ENCODE measurements around the gene GUCY1A1. TPM values are rescaled to one million over a fixed set of nuclear protein-coding genes. Genes with fewer than 3 reads are reported as not detected.

GUCY1A1 gene
- total and polyA plus RNA-seq, 5 experiments from 2014 or later: not detected

DNA sequence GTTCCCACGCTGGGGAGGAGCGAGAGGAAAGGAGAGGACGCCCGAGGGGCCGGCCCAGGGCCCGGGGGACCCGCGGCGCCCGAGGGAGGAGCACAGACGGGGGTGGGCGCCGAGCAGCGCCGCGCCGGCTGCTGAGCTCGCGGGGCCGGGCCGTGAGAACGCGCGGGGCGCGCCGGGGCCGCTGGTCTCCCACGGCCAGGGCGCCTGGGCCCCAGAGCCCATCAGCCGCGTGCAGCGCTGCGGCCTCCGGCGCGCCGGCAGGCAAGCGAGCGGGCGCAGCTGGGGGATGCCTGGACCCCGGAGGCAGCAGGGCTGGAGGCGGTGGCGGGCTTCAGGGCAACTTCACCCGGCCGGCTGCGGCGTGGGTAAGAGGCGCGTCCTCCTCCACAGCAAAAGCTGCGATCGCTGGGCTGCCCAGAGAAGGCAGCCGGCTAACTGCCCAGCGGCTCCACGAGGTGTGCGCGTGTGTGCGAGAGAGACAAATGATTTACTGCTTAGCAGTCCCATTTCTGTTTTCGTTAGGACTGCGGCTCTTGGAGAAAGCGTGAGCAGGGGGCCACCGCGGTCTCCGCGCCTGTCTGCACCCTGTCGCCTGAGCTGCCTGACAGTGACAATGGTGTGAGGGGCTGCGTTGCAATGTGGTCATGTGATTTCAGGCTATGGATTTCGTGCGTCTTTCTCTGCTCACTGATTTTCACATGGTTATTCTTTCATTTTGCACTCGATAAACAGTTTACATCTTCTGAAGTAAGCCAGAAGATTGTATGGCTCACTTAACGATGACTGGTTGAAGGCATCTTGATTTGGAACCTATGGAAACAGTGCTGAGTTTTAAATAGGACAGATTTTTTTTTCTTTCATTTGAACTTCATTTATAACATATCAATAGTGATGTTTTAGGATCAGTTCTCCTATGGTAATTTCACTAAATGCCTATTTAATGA lies 1.2 kb downstream of the GUCY1A1 start:
- peaks cover 6 to 25% (median 16%) of the 10 kb centered on the region in 4 donors for H3K4me1 Mint-ChIP-seq
- H3K9me3 Mint-ChIP-seq: peaks cover 0 to 3% (median 0%) of the 10 kb centered on the region in 9 donors
- ATAC-seq (peak; percentile 34 to 46), DNase-seq (peak in 2 of 10 donors; percentile 2 to 55)
- peak overlapping the region in 1 of 10 donors; percentile 50 for H3K27ac Mint-ChIP-seq
- H3K36me3 Mint-ChIP-seq: no peaks in the 10 kb centered on the region
- peak overlapping the region; percentile 21 to 92 (median 81) for H3K4me3 Mint-ChIP-seq
- H3K27me3 Mint-ChIP-seq: peaks cover 30 to 82% (median 45%) of the 10 kb centered on the region in 5 donors
- POLR2A ChIA-PET: no interaction called here

DNA sequence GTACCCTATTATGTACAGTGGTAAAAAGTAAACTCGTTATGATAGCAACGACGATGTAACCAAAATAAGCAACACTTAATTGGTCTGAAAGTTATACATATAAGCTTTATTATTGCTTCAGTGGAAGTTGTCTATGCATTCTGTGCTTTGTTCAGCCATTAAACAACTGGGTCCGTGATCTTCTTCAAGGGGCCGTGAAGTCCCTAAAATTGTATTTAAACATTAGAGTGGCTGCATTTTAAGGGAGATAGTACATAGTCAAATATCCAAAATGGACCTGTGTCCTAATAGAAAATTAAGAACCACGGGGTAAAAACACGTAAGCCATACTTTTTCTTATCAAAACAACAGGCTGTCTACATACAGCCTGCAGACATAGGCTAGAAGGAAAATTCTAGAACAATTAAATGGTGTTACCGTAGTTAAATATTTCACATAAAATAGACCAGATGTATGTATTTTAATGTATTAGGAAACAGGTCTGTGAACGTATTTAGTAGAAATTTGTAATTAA lies 2.1 kb downstream of the GUCY1A1 start:
- DNase-seq: no peak
- POLR2A ChIA-PET: no interaction called here
- no peak overlapping the region for H3K27ac Mint-ChIP-seq
- peaks cover 28 to 81% (median 41%) of the 10 kb centered on the region in 5 donors for H3K27me3 Mint-ChIP-seq
- peaks cover 0 to 3% (median 0%) of the 10 kb centered on the region in 9 donors for H3K9me3 Mint-ChIP-seq
- peaks cover 6 to 25% (median 16%) of the 10 kb centered on the region in 4 donors for H3K4me1 Mint-ChIP-seq
- H3K36me3 Mint-ChIP-seq: no peaks in the 10 kb centered on the region
- H3K4me3 Mint-ChIP-seq: peak overlapping the region in 5 of 10 donors; percentile 70 to 84 (median 81)
- ATAC-seq: no peak

DNA sequence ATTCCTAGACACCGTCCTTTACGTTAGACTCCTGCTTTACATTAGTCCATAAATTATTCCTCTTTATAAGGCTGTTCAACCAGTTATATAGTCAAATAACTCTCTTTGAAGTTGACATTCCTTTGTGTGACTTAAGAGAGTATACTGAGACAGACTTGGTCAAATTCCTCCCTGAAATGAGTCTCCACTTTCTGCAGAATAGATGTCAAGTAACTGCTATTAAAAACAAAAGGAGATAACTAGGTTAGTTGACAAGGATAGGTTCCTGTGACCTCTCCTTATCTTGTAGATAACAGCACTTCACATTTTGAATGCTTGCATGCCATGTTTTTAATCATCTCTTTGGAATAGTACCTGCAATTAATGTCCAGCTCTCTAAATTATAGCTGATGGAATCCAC lies 5.7 kb downstream of the GUCY1A1 start:
- peaks cover 16 to 71% (median 18%) of the 10 kb centered on the region in 5 donors for H3K27me3 Mint-ChIP-seq
- peaks cover 0 to 3% (median 0%) of the 10 kb centered on the region in 9 donors for H3K9me3 Mint-ChIP-seq
- ATAC-seq: no peak
- H3K27ac Mint-ChIP-seq: no peak overlapping the region
- no peaks in the 10 kb centered on the region for H3K36me3 Mint-ChIP-seq
- H3K4me1 Mint-ChIP-seq: peaks cover 2 to 24% (median 6%) of the 10 kb centered on the region in 4 donors
- POLR2A ChIA-PET: no interaction called here
- no peak for DNase-seq
- H3K4me3 Mint-ChIP-seq: no peak overlapping the region

DNA sequence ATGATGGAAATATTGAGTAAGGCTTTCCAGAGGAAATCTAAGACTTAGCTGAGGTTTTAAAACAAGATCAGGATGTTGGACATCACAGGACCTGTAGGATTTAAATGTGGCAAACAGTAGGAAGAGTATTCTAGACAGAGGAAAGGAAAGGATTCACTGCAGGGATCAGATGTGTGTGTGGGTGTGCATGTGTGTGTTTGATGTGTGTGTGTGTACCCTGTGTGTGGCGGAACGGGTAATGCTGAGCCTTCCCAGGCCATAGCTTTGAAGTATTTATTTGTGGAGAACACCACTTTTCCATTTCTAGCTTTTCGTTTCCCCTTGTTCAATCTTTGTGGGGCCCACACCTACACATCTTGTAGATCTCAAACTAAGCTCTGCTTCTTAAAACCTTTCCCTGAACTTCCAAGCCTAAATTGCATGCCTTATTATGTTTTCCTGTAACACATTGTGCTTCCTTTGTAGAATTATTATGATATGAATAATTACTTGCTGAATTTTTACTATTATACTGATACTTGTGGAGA lies 6.9 kb downstream of the GUCY1A1 start:
- ATAC-seq: no peak
- POLR2A ChIA-PET: no interaction called here

DNA sequence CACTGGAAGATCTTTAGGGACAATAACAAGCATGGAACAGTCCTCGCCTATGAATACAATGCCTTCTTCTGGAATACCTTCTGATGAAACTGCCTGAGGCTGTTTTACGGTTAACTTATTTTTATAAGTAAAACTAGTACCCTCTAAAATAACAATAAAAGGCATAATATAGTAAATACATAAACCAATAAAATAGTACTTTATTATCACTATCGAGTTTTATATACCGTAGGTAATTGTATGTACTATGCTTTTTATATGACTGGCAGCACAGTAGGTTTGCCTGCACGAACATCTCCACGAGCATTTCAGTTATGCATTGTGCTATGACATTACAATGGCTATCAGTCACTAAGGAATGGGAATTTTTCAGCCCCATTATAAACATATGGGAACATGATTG lies 8.0 kb downstream of the GUCY1A1 start:
- POLR2A ChIA-PET: no interaction called here
- Mint-ChIP-seq H3K27ac (no peak overlapping the region), H3K27me3 (peaks cover 6 to 58% (median 16%) of the 10 kb centered on the region in 5 donors), H3K36me3 (no peaks in the 10 kb centered on the region), H3K9me3 (peaks cover 0 to 3% (median 0%) of the 10 kb centered on the region in 9 donors), H3K4me3 (no peak overlapping the region), H3K4me1 (peaks cover 0 to 13% (median under 1%) of the 10 kb centered on the region in 4 donors)
- ATAC-seq (no peak), DNase-seq (no peak)

More for the DNA sequence above, 6.9 kb downstream of the GUCY1A1 start:
- Mint-ChIP-seq H3K27ac (no peak overlapping the region), H3K36me3 (no peaks in the 10 kb centered on the region), H3K9me3 (peaks cover 0 to 3% (median 0%) of the 10 kb centered on the region in 9 donors), H3K4me3 (no peak overlapping the region), H3K4me1 (peaks cover 0 to 17% (median under 1%) of the 10 kb centered on the region in 4 donors), H3K27me3 (peaks cover 9 to 63% (median 16%) of the 10 kb centered on the region in 5 donors)
- no peak for DNase-seq

DNA sequence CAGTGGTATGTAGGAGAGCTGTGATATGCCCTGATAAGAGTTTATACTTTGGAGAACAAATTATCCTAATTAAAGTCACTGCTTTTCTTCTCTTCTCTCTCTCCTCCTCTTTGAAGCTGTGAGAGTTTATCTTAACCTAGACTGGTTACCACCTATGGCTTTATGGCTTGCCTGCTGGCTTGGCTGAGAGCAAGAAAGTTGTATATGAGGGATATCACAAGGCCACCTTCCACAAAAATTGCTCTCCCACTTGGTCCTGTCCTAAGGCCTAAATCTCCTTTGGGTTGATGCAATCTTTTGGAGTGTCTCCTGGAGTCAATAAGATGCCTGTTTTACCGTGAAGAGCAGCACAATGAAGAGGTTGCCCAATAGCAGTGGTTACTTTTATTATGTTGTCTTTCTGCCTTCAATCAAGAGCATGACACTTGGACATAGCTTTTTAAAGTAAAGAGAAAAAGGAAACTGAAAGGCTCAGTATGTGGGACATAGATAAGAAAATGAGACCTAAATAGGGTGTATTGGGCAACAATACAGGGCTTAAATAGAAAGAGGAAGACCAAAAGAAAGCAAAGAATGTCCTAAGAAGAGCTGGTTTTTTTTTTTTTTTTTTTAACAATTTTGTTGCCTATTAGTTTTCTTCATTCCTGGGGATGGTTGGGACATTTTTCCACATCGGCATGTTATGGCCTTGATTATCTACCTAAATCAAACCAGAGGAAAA lies 9.2 kb downstream of the GUCY1A1 start:
- Mint-ChIP-seq H3K27ac (no peak overlapping the region), H3K9me3 (peaks cover 0 to 3% (median 0%) of the 10 kb centered on the region in 9 donors), H3K4me3 (peak overlapping the region in 1 of 10 donors; percentile 24), H3K36me3 (no peaks in the 10 kb centered on the region), H3K27me3 (peaks cover under 1 to 46% (median 13%) of the 10 kb centered on the region in 5 donors), H3K4me1 (peaks cover 0 to 13% (median under 1%) of the 10 kb centered on the region in 4 donors)
- POLR2A ChIA-PET: no interaction called here
- DNase-seq (no peak), ATAC-seq (no peak)

DNA sequence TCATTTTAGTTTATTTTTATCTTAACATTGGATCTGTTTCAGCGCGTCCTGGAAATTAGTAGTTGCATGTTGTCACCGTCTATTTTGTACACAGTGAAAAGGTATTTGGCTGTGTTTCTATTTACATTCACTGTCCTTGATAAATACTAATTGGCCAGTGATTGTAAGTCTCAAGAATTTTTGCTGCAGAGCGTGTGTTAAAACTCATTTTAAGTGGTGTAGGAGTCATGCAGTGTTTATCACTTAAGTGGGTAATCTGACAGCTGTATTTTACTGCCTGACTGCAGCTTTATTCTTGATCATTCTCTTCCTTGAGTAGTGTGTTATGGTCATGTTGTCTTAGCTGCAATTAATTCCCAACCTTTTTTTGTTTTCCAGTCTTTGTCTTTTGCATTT lies 9.8 kb downstream of the GUCY1A1 start:
- Mint-ChIP-seq H3K9me3 (peaks cover 0 to 3% (median 0%) of the 10 kb centered on the region in 9 donors), H3K27ac (no peak overlapping the region), H3K4me1 (peaks cover 0 to 13% (median under 1%) of the 10 kb centered on the region in 4 donors), H3K27me3 (peaks cover 0 to 40% (median 11%) of the 10 kb centered on the region in 5 donors), H3K4me3 (peak overlapping the region in 1 of 10 donors; percentile 24), H3K36me3 (no peaks in the 10 kb centered on the region)
- DNase-seq: no peak
- ATAC-seq: no peak
- POLR2A ChIA-PET: no interaction called here

DNA sequence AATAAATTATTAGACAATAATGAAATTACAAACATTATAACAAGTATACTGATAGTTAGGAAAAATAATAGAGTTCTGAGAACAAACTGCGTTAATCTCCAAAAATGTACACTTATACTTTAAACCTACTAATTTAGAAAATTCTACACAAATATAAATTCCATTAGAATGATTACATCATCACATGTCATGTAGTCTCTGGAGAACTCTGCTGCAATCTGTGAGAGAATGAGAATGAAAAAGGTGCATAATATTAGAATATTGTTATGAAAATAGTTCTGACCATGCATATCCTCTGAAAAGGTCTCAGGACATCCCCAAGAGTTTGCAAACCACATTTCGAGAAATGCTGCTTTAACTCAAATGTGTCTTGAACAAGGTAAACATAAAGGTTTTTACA lies 11.4 kb downstream of the GUCY1A1 start:
- no peak for ATAC-seq
- POLR2A ChIA-PET: no interaction called here
- Mint-ChIP-seq H3K4me1 (peaks cover 0 to 13% (median under 1%) of the 10 kb centered on the region in 4 donors), H3K4me3 (no peak overlapping the region), H3K27ac (no peak overlapping the region), H3K36me3 (no peaks in the 10 kb centered on the region), H3K27me3 (peaks cover 0 to 29% (median 9%) of the 10 kb centered on the region in 5 donors), H3K9me3 (peaks cover 0 to 3% (median 0%) of the 10 kb centered on the region in 9 donors)
- no peak for DNase-seq

DNA sequence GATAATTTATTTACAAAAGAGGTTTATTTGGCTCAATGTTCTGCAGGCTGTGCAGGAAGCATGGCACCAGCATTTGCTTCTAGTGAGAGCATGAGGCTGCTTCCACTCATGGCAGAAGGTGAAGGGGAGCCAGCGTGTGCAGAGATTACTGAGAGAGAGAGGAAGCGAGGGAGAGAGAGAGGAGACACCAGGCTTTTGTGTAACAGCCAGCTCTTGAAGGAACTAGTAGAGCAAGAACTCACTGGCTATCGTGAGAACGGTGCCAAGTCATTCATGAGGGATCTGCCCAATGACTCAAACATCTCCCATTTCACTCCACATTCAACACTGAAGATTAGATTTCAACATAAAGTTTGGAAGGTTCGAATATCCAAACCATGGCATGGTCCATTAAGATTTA lies 12.7 kb downstream of the GUCY1A1 start:
- peaks cover 0 to 18% (median 9%) of the 10 kb centered on the region in 5 donors for H3K27me3 Mint-ChIP-seq
- POLR2A ChIA-PET: no interaction called here
- H3K4me3 Mint-ChIP-seq: no peak overlapping the region
- ATAC-seq (no peak), DNase-seq (no peak)
- H3K27ac Mint-ChIP-seq: no peak overlapping the region
- H3K9me3 Mint-ChIP-seq: peaks cover 0 to 3% (median 0%) of the 10 kb centered on the region in 9 donors
- no peaks in the 10 kb centered on the region for H3K36me3 Mint-ChIP-seq
- H3K4me1 Mint-ChIP-seq: peaks cover 0 to 13% (median under 1%) of the 10 kb centered on the region in 4 donors

DNA sequence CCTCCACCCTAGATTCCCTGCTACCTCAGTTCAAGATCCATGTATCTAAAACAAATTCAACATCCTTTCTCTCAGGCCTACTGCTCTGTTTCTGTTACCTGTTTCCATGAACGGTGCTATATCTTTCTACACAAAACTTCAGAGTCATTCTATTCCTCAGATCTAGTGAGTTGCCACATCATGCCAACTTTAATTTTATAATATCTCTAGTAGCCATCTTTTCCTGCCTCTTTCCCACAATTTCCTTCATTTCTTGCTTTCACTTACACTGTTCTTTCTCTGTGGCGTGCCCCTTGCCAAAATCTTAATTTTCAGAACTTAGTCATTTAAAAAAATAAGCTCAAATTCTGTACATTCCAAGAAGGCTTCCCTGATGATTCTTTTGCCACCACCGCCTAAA lies 15.2 kb downstream of the GUCY1A1 start:
- Mint-ChIP-seq H3K27ac (no peak overlapping the region), H3K4me3 (no peak overlapping the region), H3K27me3 (peaks cover 1 to 7% (median 4%) of the 10 kb centered on the region in 5 donors), H3K9me3 (peaks cover 0 to 3% (median 0%) of the 10 kb centered on the region in 9 donors), H3K36me3 (no peaks in the 10 kb centered on the region), H3K4me1 (peaks cover 0 to 6% (median 0%) of the 10 kb centered on the region in 4 donors)
- DNase-seq: no peak
- no peak for ATAC-seq
- POLR2A ChIA-PET: no interaction called here

DNA sequence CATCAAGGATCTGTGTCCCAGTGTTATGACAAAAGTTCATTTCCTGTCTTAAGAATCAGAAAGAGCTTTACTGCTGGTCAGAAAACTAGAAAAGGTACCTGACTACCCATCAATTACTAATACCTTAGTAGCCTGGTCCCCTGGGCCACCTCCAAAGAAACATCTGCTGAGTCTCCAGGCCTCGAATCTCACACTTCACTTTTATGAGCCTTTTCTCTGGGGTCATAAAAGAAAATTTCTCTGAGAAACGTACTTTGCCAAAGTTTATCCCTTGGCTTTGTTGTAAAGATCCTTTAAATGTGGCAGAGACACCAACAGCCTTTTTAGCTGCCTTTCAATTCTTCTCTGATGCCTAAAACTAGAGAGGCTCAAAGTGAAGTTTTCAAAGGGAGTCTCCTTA lies 17.8 kb downstream of the GUCY1A1 start:
- no peak overlapping the region for H3K27ac Mint-ChIP-seq
- H3K4me3 Mint-ChIP-seq: no peak overlapping the region
- H3K4me1 Mint-ChIP-seq: peaks cover 0 to 5% (median 0%) of the 10 kb centered on the region in 4 donors
- peaks cover 0 to 2% (median 0%) of the 10 kb centered on the region in 9 donors for H3K9me3 Mint-ChIP-seq
- H3K27me3 Mint-ChIP-seq: peaks cover 0 to 7% (median 1%) of the 10 kb centered on the region in 5 donors
- H3K36me3 Mint-ChIP-seq: no peaks in the 10 kb centered on the region
- ATAC-seq: no peak
- no peak for DNase-seq
- POLR2A ChIA-PET: no interaction called here

DNA sequence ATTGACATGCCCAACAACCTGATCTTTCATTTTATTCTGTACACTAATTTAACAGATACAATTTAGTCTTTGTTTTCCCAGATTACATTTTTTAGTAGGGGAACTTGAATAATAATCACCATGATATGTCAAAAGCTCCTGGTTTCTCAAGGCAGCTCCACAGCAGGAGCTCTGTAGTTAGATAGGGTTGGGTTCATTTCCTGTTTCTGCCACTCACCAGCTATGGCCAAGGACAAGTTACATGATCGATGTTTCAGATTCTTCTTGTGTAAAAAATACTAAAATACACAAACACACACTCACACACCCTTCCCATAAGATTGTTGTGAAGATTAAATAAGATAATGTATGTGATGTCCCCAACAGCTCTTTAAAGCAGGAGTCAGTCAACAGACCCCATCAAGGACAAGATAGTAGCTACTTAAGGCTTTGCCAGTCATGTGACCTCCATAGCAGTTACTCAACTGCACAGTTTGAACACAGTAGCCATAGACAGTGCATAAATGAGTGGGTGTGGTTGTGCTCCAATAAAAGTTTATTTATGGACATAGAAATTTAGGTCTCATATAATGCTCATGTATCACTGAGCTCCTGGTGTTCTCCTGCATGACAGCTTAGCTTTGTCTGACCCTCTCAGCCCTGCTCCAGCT lies 18.4 kb downstream of the GUCY1A1 start:
- H3K36me3 Mint-ChIP-seq: no peaks in the 10 kb centered on the region
- peaks cover 0 to 5% (median 0%) of the 10 kb centered on the region in 4 donors for H3K4me1 Mint-ChIP-seq
- peaks cover 0 to 2% (median 0%) of the 10 kb centered on the region in 9 donors for H3K9me3 Mint-ChIP-seq
- no peak overlapping the region for H3K27ac Mint-ChIP-seq
- ATAC-seq (no peak), DNase-seq (no peak)
- H3K4me3 Mint-ChIP-seq: no peak overlapping the region
- peaks cover 0 to 7% (median 1%) of the 10 kb centered on the region in 5 donors for H3K27me3 Mint-ChIP-seq
- POLR2A ChIA-PET: no interaction called here

All from naive thymus-derived CD8-positive, alpha-beta T cell (primary cell).